Stimulated activated naive B cell treated with anti-CD40 and anti-IgM and Interleukin-4, amounts not matched to agents 10 μg/mL and 1 μg/mL and 100 μg/mL, for 72 hours (primary cell): ENCODE data around the gene EPHA5.

Source experiments
- ATAC-seq, 2 donors: fragments of 150-1000 bp; cut with Tn5 transposase; replicated peaks; 2 replicates each; pipeline ENCODE4 v1.10.0; 2021; ENCODE audit warnings: moderate library complexity in 1 of 2
- DNase-seq: peaks from one replicate; pipeline ENCODE4 v3.0.0; 2021
- H3K27ac Mint-ChIP-seq: one replicate; pipeline ENCODE4 v1.8.0; 2022; ENCODE audit warnings: mild to moderate bottlenecking, mixed read lengths
- H3K27me3 Mint-ChIP-seq, 2 donors: one replicate each; pipeline ENCODE4 v1.8.0; 2022; ENCODE audit warnings: mixed read lengths in 2 of 2
- H3K36me3 Mint-ChIP-seq, 2 donors: one replicate each; pipeline ENCODE4 v1.8.0; 2022; ENCODE audit warnings: mixed read lengths in 2 of 2, mild to moderate bottlenecking in 1 of 2
- H3K4me1 Mint-ChIP-seq, 2 donors: one replicate each; pipeline ENCODE4 v1.8.0; 2022; ENCODE audit warnings: mixed read lengths in 2 of 2, mild to moderate bottlenecking in 1 of 2
- H3K4me3 Mint-ChIP-seq, 2 donors: one replicate each; pipeline ENCODE4 v1.8.0; 2022; ENCODE audit warnings: mild to moderate bottlenecking in 2 of 2, mixed read lengths in 2 of 2, moderate library complexity in 1 of 2
- H3K9me3 Mint-ChIP-seq, 2 donors: one replicate each; pipeline ENCODE4 v1.8.0; 2022; ENCODE audit warnings: mixed read lengths in 2 of 2, mild to moderate bottlenecking in 1 of 2

The EPHA5 gene

GRCh38 chr4:65670331-65671031 is at the start of gene EPHA5:
EPHA5 (minus strand) TSS chr4:65670489; CDS start chr4:65669742, 747 bp downstream.
- H3K4me1 Mint-ChIP-seq: peaks cover 8 to 10% of the 10 kb centered on the region in 2 donors
- H3K4me3 Mint-ChIP-seq: peak within 1 kb of the TSS in 1 of 2 donors; percentile 10
- peak within 1 kb of the TSS; percentile 2 for H3K27ac Mint-ChIP-seq
- ATAC-seq (peak in 1 of 2 donors; percentile 14), DNase-seq (no peak)
- H3K9me3 Mint-ChIP-seq: no peaks in the 10 kb centered on the region
- peaks cover 36 to 60% of the 10 kb centered on the region in 2 donors for H3K27me3 Mint-ChIP-seq
- no peaks in the 10 kb centered on the region for H3K36me3 Mint-ChIP-seq

- H3K4me1 Mint-ChIP-seq: no peaks in the 10 kb centered on the region
- H3K9me3 Mint-ChIP-seq: peaks cover 0 to 2% of the 10 kb centered on the region in 2 donors
- ATAC-seq (no peak), DNase-seq (no peak)
- H3K27ac Mint-ChIP-seq: no peak overlapping the region
- no peak overlapping the region for H3K4me3 Mint-ChIP-seq
- no peaks in the 10 kb centered on the region for H3K36me3 Mint-ChIP-seq
- no peaks in the 10 kb centered on the region for H3K27me3 Mint-ChIP-seq
These were observed 49.3 kb upstream of the EPHA5 start for GRCh38 chr4:65719635-65720034.

GRCh38 chr4:65698631-65699030 is 28.3 kb upstream of the EPHA5 start:
- no peaks in the 10 kb centered on the region for H3K9me3 Mint-ChIP-seq

GRCh38 chr4:65696436-65696835 is 26.1 kb upstream of the EPHA5 start:
- Mint-ChIP-seq H3K27me3 (no peaks in the 10 kb centered on the region), H3K9me3 (no peaks in the 10 kb centered on the region), H3K36me3 (no peaks in the 10 kb centered on the region), H3K4me1 (no peaks in the 10 kb centered on the region), H3K4me3 (no peak overlapping the region), H3K27ac (no peak overlapping the region)
- DNase-seq (no peak), ATAC-seq (no peak)

More at GRCh38 chr4:65698631-65699030, 28.3 kb upstream of the EPHA5 start:
- DNase-seq: no peak
- no peaks in the 10 kb centered on the region for H3K27me3 Mint-ChIP-seq
- no peak for ATAC-seq
- no peaks in the 10 kb centered on the region for H3K4me1 Mint-ChIP-seq
- no peaks in the 10 kb centered on the region for H3K36me3 Mint-ChIP-seq
- no peak overlapping the region for H3K4me3 Mint-ChIP-seq
- no peak overlapping the region for H3K27ac Mint-ChIP-seq

GRCh38 chr4:65671372-65671771 is 1.1 kb upstream of the EPHA5 start:
- peaks cover 8 to 10% of the 10 kb centered on the region in 2 donors for H3K4me1 Mint-ChIP-seq
- peaks cover 36 to 52% of the 10 kb centered on the region in 2 donors for H3K27me3 Mint-ChIP-seq
- no peaks in the 10 kb centered on the region for H3K36me3 Mint-ChIP-seq
- no peak overlapping the region for H3K27ac Mint-ChIP-seq
- ATAC-seq (no peak), DNase-seq (no peak)
- no peak overlapping the region for H3K4me3 Mint-ChIP-seq
- no peaks in the 10 kb centered on the region for H3K9me3 Mint-ChIP-seq

GRCh38 chr4:65670020-65670330 is 314 bp downstream of the EPHA5 start:
- no peak for DNase-seq
- Mint-ChIP-seq H3K36me3 (no peaks in the 10 kb centered on the region), H3K9me3 (no peaks in the 10 kb centered on the region), H3K4me3 (peak overlapping the region in 1 of 2 donors; percentile 10), H3K4me1 (peaks cover 8 to 10% of the 10 kb centered on the region in 2 donors), H3K27me3 (peaks cover 36 to 60% of the 10 kb centered on the region in 2 donors), H3K27ac (peak overlapping the region; percentile 2)
- ATAC-seq: no peak

GRCh38 chr4:65669111-65670019 is 924 bp downstream of the EPHA5 start:
- Mint-ChIP-seq H3K4me1 (peaks cover 8 to 10% of the 10 kb centered on the region in 2 donors), H3K9me3 (no peaks in the 10 kb centered on the region), H3K36me3 (no peaks in the 10 kb centered on the region), H3K27me3 (peaks cover 36 to 60% of the 10 kb centered on the region in 2 donors), H3K4me3 (peak overlapping the region in 1 of 2 donors; percentile 10), H3K27ac (peak overlapping the region; percentile 2)
- DNase-seq (no peak), ATAC-seq (no peak)

- H3K27me3 Mint-ChIP-seq: peaks cover 36 to 59% of the 10 kb centered on the region in 2 donors
- peaks cover 8 to 10% of the 10 kb centered on the region in 2 donors for H3K4me1 Mint-ChIP-seq
- H3K27ac Mint-ChIP-seq: peak overlapping the region; percentile 72
- ATAC-seq (no peak), DNase-seq (no peak)
- H3K9me3 Mint-ChIP-seq: no peaks in the 10 kb centered on the region
- H3K4me3 Mint-ChIP-seq: no peak overlapping the region
- no peaks in the 10 kb centered on the region for H3K36me3 Mint-ChIP-seq
These were observed 1.8 kb downstream of the EPHA5 start for GRCh38 chr4:65668201-65669089.

GRCh38 chr4:65667506-65668041 is 2.7 kb downstream of the EPHA5 start:
- Mint-ChIP-seq H3K27ac (no peak overlapping the region), H3K4me1 (peaks cover 8 to 10% of the 10 kb centered on the region in 2 donors), H3K36me3 (no peaks in the 10 kb centered on the region), H3K4me3 (no peak overlapping the region), H3K27me3 (peaks cover 36 to 52% of the 10 kb centered on the region in 2 donors), H3K9me3 (no peaks in the 10 kb centered on the region)
- DNase-seq (no peak), ATAC-seq (no peak)

- DNase-seq: no peak
- H3K27ac Mint-ChIP-seq: no peak overlapping the region
- peaks cover 31 to 42% of the 10 kb centered on the region in 2 donors for H3K27me3 Mint-ChIP-seq
- peaks cover 8 to 10% of the 10 kb centered on the region in 2 donors for H3K4me1 Mint-ChIP-seq
- ATAC-seq: no peak
- no peaks in the 10 kb centered on the region for H3K9me3 Mint-ChIP-seq
- no peaks in the 10 kb centered on the region for H3K36me3 Mint-ChIP-seq
- H3K4me3 Mint-ChIP-seq: no peak overlapping the region
These were observed 4.3 kb downstream of the EPHA5 start for GRCh38 chr4:65665771-65666523.

- peaks cover 0 to 8% of the 10 kb centered on the region in 2 donors for H3K27me3 Mint-ChIP-seq
- no peak for ATAC-seq
- no peak overlapping the region for H3K4me3 Mint-ChIP-seq
- no peaks in the 10 kb centered on the region for H3K36me3 Mint-ChIP-seq
- DNase-seq: no peak
- no peaks in the 10 kb centered on the region for H3K9me3 Mint-ChIP-seq
- H3K4me1 Mint-ChIP-seq: no peaks in the 10 kb centered on the region
- H3K27ac Mint-ChIP-seq: no peak overlapping the region
These were observed 8.8 kb downstream of the EPHA5 start for GRCh38 chr4:65661471-65661870.

GRCh38 chr4:65658117-65658516 is 12.2 kb downstream of the EPHA5 start:
- no peak for DNase-seq
- Mint-ChIP-seq H3K36me3 (no peaks in the 10 kb centered on the region), H3K27ac (no peak overlapping the region), H3K27me3 (no peaks in the 10 kb centered on the region), H3K4me1 (no peaks in the 10 kb centered on the region), H3K9me3 (no peaks in the 10 kb centered on the region), H3K4me3 (no peak overlapping the region)
- no peak for ATAC-seq

GRCh38 chr4:65656008-65656407 is 14.3 kb downstream of the EPHA5 start:
- no peak overlapping the region for H3K27ac Mint-ChIP-seq
- no peaks in the 10 kb centered on the region for H3K9me3 Mint-ChIP-seq
- H3K4me1 Mint-ChIP-seq: no peaks in the 10 kb centered on the region
- no peaks in the 10 kb centered on the region for H3K27me3 Mint-ChIP-seq
- no peaks in the 10 kb centered on the region for H3K36me3 Mint-ChIP-seq
- ATAC-seq (no peak), DNase-seq (no peak)
- H3K4me3 Mint-ChIP-seq: no peak overlapping the region
